Mesodermal cell (in vitro differentiated cells): Measurements from ENCODE around the gene OR4F15.

Experiments
- H3K27ac ChIP-seq: 2 replicates; pipeline ENCODE4 v1.7.0; 2013; ENCODE audit warnings: mild to moderate bottlenecking, low read depth, low read length, moderate library complexity; ENCODE audit not compliant: severe bottlenecking
- H3K36me3 ChIP-seq: 2 replicates; pipeline ENCODE4 v1.7.1; 2013; ENCODE audit warnings: mild to moderate bottlenecking, low read length, moderate library complexity; ENCODE audit not compliant: control insufficient read depth, insufficient read depth
- H3K4me1 ChIP-seq: one replicate; pipeline ENCODE4 v1.7.1; 2013; ENCODE audit warnings: mild to moderate bottlenecking, low read length; ENCODE audit not compliant: insufficient read depth, control insufficient read depth, poor library complexity, severe bottlenecking
- H3K4me3 ChIP-seq: 2 replicates; pipeline ENCODE4 v1.7.0; 2013; ENCODE audit warnings: low read length, control low read depth, mild to moderate bottlenecking; ENCODE audit not compliant: insufficient read depth, poor library complexity, severe bottlenecking; ENCODE audit errors: extremely low read depth
- H3K9me3 ChIP-seq: 2 replicates; pipeline ENCODE4 v1.7.1; 2013; ENCODE audit warnings: mild to moderate bottlenecking, low read length, moderate library complexity; ENCODE audit not compliant: control insufficient read depth
- WGBS, 2 experiments: methylation state at CpG; one replicate each; pipeline ENCODE4 v1.1.5; 2013; ENCODE audit warnings: missing lambda C conversion rate in 2 of 2; ENCODE audit not compliant: insufficient coverage in 2 of 2; 5-methylcytosine and 5-hydroxymethylcytosine counted together

OR4F15 gene

DNA sequence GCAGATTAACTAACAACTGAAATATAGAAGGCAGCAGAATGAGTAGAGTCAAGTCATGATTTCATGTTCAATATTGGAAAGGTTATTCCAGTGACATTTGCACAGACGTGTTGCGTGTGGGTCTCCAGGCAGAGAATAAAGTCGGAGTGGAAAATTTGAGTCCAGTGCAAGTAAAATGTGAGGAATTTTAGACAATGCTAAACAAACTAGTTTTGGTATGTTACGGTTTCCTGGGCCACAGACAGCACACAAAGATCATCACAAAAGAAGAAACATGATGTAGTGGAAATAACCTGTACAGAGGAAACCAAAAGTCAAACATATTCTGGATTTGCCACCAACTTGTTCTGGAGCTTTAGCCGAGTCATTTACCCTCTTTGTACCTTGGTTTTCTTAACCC is 8.3 kb upstream of the OR4F15 start:
- no peaks in the 10 kb centered on the region for H3K9me3 ChIP-seq
- no peaks in the 10 kb centered on the region for H3K4me1 ChIP-seq
- H3K36me3 ChIP-seq: no peaks in the 10 kb centered on the region
- no peak overlapping the region for H3K4me3 ChIP-seq
- 88 to 100% methylated on average over 3 of the region's 5 CpGs for WGBS, 2 experiments
- no peak overlapping the region for H3K27ac ChIP-seq

DNA sequence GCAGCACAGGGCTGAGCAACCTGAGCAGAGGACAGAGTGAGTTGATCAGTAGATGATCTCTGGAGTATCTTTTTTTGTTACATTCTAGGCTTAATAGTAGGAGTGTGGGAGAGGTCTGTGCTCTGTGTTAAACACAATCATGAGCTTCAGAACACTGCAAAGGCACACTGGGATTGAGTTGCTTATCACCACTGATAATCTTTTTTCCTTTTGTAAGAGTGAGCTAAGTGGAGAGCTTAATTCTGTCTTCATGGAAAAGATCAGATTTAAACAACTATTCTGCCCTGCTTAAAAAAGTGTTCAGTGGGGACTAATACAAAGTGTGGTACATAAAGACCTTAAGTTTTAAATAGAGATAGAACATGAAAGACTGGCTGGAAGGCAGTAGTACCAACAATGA is 7.6 kb upstream of the OR4F15 start:
- Histone ChIP-seq H3K4me3 (no peak overlapping the region), H3K36me3 (no peaks in the 10 kb centered on the region), H3K9me3 (no peaks in the 10 kb centered on the region), H3K27ac (no peak overlapping the region), H3K4me1 (no peaks in the 10 kb centered on the region)

DNA sequence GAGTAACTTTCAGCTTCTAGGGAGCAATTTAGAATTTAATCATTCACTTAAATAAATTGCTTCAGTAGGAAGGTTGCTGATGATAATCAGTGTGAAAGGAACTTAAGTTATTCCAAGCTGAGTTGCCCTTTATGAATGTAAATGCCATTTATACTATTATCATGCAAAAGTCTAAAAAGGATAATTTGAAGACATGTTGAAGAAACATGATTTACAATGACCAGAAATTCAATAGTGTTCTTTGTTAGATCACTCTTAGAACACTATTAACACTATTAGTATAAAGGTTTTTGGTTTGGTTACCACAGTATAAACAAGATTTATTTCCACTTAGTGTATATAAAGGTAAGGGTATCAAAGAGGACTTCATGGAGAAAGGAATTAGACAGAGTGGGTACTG is 7.1 kb upstream of the OR4F15 start:
- no peak overlapping the region for H3K4me3 ChIP-seq
- no peak overlapping the region for H3K27ac ChIP-seq
- H3K36me3 ChIP-seq: no peaks in the 10 kb centered on the region
- no peaks in the 10 kb centered on the region for H3K4me1 ChIP-seq
- no peaks in the 10 kb centered on the region for H3K9me3 ChIP-seq

DNA sequence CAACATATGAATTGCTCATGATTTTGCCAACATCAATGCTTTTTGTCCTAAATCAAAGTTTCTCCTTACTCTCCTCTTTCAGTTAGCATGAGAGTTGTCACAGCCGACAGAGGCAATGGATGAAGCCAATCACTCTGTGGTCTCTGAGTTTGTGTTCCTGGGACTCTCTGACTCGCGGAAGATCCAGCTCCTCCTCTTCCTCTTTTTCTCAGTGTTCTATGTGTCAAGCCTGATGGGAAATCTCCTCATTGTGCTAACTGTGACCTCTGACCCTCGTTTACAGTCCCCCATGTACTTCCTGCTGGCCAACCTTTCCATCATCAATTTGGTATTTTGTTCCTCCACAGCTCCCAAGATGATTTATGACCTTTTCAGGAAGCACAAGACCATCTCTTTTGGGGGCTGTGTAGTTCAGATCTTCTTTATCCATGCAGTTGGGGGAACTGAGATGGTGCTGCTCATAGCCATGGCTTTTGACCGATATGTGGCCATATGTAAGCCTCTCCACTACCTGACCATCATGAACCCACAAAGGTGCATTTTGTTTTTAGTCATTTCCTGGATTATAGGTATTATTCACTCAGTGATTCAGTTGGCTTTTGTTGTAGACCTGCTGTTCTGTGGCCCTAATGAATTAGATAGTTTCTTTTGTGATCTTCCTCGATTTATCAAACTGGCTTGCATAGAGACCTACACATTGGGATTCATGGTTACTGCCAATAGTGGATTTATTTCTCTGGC is 6.2 kb upstream of the OR4F15 start:
- H3K36me3 ChIP-seq: no peaks in the 10 kb centered on the region
- H3K4me3 ChIP-seq: no peak overlapping the region
- no peaks in the 10 kb centered on the region for H3K4me1 ChIP-seq
- H3K9me3 ChIP-seq: no peaks in the 10 kb centered on the region
- 69 to 72% methylated on average over 4 to 5 of the region's 6 CpGs for WGBS, 2 experiments
- no peak overlapping the region for H3K27ac ChIP-seq

DNA sequence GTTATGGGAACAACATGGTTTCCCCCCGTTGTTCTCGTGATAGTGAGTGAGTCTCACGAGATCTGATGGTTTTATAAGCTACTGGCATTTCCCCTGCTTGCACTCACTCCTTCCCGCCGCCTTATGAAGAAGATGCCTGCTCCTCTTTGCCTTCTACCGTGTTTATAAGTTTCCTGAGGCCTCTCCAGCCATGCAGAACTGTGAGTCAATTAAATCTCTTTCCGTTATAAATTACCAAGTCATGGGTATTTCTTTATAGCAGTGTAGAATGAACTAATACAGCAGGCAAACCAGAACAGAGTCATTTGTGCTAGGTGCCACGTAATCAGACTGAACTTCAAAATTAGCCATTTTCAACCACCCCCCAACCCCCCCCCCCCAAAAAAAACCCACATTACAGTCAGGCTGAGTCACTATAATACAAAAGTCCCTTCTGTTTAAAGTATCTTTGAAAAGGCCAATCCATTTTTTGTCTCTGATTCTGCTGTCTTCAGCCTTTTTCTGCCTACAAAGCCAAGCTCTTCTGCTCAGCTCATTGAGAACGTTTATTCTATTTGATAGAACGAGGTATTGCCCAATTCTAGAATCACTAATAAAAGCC is 4.6 kb upstream of the OR4F15 start:
- no peaks in the 10 kb centered on the region for H3K4me1 ChIP-seq
- no peaks in the 10 kb centered on the region for H3K36me3 ChIP-seq
- H3K9me3 ChIP-seq: no peaks in the 10 kb centered on the region
- WGBS, 2 experiments: 72 to 78% methylated on average over 6 to 7 of the region's 10 CpGs
- no peak overlapping the region for H3K4me3 ChIP-seq
- no peak overlapping the region for H3K27ac ChIP-seq

DNA sequence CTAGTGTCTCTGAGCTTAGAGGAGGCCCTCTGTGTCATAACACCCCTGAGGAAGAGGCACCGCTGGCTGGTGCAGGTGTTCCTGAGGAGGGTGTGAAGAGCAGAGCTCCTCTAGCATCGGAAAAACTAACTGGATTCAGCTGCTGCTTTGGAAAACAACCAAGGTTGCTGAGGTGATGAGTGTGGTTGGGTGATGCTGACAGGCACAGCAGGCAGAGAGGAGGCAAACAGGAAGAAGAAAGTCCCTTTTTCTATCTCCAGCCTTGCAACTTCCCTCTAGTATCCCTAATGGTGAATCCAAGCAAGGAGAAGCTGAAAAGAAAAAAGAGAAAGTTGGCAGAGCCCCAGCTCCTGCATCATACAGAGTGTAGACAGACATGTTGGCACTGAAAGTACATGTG is 3.8 kb upstream of the OR4F15 start:
- 62% methylated on average over 2 of the region's 2 CpGs; no CpG with 5 or more reads in 1 of the 2 experiments for WGBS, 2 experiments
- Histone ChIP-seq H3K36me3 (no peaks in the 10 kb centered on the region), H3K27ac (no peak overlapping the region), H3K4me1 (no peaks in the 10 kb centered on the region), H3K9me3 (no peaks in the 10 kb centered on the region), H3K4me3 (no peak overlapping the region)

DNA sequence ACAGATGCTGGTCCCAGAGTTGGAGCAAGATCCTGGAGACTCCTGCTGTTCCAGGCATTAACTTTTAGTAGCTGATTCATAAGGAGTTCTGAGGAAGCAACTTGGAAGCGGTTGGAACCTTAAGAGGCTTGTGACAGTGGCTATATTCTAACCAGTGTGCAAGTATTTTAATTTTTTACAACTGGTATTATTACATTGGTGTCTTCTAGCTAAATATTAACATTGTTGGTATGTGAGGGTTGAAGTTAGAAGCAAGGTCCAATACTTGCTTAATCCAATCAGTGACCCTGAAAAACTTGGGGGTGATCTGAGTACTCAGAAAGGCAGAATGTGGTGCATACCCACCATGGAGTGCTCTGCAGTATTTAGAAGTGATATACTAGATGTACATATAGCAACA is 1.5 kb upstream of the OR4F15 start:
- no peak overlapping the region for H3K27ac ChIP-seq
- H3K36me3 ChIP-seq: no peaks in the 10 kb centered on the region
- H3K9me3 ChIP-seq: no peaks in the 10 kb centered on the region
- no CpG with 5 or more reads among the region's 1 CpG for WGBS, 2 experiments
- no peak overlapping the region for H3K4me3 ChIP-seq
- no peaks in the 10 kb centered on the region for H3K4me1 ChIP-seq

DNA sequence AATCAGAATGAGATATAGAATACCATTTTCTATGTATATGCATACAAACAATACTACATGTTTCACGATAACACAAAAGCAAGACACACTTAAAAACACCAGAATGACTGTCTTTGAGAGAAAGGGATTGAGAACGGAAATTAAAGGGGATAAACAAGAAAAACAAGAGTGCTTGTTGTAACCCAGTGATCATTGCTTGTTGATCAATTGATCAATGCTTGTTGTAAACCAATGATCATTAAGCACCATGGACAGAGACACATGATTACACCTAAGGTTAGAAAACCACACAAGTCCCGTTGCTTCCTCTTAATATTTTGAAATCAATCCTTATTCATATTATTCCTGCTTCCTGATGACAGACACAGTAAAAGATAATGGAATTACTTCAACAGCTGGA is 1.1 kb upstream of the OR4F15 start:
- H3K27ac ChIP-seq: no peak overlapping the region
- no peak overlapping the region for H3K4me3 ChIP-seq
- no peaks in the 10 kb centered on the region for H3K36me3 ChIP-seq
- H3K4me1 ChIP-seq: no peaks in the 10 kb centered on the region
- H3K9me3 ChIP-seq: no peaks in the 10 kb centered on the region
- no CpG with 5 or more reads among the region's 3 CpGs for WGBS, 2 experiments

DNA sequence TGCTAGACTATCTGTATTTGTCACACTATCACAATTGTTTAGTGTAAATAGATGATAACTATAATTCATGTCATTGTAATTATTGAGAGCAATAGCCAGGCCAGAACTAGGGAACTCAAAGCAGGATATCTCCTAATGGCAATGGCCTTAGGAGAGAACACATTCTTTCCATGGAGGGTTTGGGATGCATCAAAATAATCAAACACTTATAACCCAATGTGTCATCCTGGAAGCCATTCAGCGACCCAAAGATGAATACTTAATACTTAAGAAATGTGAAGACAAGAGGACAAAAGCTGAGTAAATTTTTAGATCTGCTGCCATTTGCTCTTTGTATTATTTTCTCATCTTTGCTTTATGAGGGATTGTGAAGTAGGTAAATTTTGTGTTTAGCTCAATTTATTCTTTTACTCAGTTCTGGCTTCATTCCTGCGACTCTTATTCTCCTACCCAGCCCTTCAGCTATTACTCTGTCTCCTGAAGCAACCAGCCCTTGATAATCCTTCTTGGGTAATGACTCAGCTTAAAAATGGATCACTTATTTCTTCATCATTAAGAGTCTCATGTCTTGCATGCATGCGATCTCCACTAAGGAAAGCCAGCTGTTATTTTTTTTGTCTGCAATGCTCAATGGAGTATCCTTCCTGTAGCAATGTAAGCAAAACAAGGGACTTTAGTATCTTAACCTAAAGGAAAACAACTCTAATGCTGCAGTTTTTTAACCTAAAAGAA is 2.0 kb downstream of the OR4F15 start:
- Histone ChIP-seq H3K9me3 (no peaks in the 10 kb centered on the region), H3K36me3 (no peaks in the 10 kb centered on the region), H3K4me1 (no peaks in the 10 kb centered on the region), H3K4me3 (no peak overlapping the region), H3K27ac (no peak overlapping the region)
- WGBS, 2 experiments: 86 to 90% methylated on average over 1 to 2 of the region's 3 CpGs

DNA sequence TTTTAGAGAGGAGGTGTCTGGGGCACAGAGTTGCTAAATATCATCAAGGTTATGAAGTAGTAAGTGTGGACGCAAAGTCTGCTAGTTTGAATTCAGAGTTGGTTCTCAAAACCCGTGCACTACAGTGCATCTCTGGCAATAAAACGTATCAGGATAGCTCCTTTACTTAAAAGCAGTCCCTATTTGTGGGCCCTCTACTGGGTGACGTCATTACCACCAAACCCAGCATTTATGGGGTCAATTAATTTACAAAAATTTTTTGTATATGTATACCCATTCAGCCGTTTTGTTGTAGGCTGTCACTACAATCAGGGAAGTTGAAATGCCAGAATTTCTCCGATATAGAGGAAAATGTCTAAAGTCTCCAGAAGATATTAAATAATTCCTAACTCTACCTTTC is 8.8 kb downstream of the OR4F15 start:
- Histone ChIP-seq H3K4me1 (no peaks in the 10 kb centered on the region), H3K36me3 (no peaks in the 10 kb centered on the region), H3K9me3 (no peaks in the 10 kb centered on the region), H3K4me3 (no peak overlapping the region), H3K27ac (no peak overlapping the region)
- WGBS, 2 experiments: 74 to 90% methylated on average over 2 to 3 of the region's 6 CpGs

DNA sequence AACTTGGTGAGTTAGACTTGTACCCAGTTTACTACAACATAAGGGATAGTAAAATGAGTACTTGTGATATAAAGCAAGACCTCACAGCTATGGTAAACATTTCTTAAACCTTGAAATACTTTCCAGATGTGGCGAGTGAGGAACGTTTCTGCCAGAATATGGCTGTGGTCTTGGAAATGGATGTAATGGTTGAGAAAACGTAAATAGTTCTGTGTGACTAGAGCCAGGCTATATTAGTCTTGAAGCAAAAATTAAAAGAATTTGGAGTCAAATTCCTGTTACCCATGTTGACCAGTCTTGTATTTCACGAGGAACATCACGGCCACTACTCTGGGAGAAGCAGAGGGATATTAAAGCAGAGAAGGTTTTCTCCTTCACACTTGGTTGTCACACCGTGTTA is 15.3 kb downstream of the OR4F15 start:
- Histone ChIP-seq H3K9me3 (no peaks in the 10 kb centered on the region), H3K27ac (no peak overlapping the region), H3K4me1 (no peaks in the 10 kb centered on the region), H3K4me3 (no peak overlapping the region), H3K36me3 (no peaks in the 10 kb centered on the region)
- WGBS, 2 experiments: 72 to 78% methylated on average over 2 to 3 of the region's 6 CpGs
